RWPE1 (cell line): Measurements from ENCODE around the gene PRRT1.

Source experiments
- CTCF ChIA-PET: fragments of 350-600 bp; sonication (Branson Sonifier 250); formaldehyde crosslinking; extraction: SDS; loops from one replicate; lab custom pipeline; 2021; lab: Yijun Ruan, JAX
- POLR2A ChIA-PET: fragments of 400-600 bp; formaldehyde crosslinking; extraction: SDS; loops from one replicate; lab custom pipeline; 2020; ENCODE audit warnings: antibody characterized with exemption; ENCODE audit not compliant: low non-redundant PET; lab: Yijun Ruan, JAX
- DNase-seq: peaks from one replicate; pipeline ENCODE4 v3.0.0; 2012; ENCODE audit warnings: low spot score
- H3K27ac ChIP-seq: fragments of 450-650 bp; 2 replicates; pipeline ENCODE4 v1.5.1; 2017
- TF ChIP-seq, protein P1 (sequence below): fragments of 450-650 bp; conservative IDR thresholded peaks from 2 replicates; pipeline ENCODE4 v1.5.1; 2017; ENCODE audit warnings: low read depth, mild to moderate bottlenecking

Gene PRRT1

DNA sequence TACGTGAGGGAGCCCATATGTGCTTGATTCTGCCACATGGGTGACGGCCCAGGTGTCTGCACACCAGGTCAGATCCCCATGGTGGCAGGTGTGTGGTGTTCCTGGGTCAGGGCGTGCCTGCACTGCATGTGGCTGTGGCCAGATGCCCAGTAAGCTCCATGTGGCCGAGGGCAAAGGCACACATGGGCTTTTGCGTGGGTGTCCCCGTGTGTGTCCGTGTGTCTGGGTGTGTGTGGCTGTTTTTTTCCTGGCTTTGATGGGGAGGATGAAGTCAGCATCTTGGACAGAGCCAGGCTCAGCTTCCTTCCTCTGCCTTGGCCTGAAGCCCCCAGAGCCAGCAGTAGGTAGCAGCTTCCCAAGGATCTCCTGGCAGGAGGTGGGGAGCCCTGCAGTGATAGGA, 41.1 kb downstream of the PRRT1 start:
- no peak for DNase-seq
- POLR2A ChIA-PET: interaction anchor here (0.8 kb wide), 1 partner anchor 34 kb away, joined by 4 read pairs; no protein-coding TSS in a partner anchor
- CTCF ChIA-PET: interaction anchor here (1.8 kb wide), 1 partner anchor 8 kb away, joined by 7 read pairs; no protein-coding TSS in a partner anchor
- TF ChIP-seq, protein P1, sequence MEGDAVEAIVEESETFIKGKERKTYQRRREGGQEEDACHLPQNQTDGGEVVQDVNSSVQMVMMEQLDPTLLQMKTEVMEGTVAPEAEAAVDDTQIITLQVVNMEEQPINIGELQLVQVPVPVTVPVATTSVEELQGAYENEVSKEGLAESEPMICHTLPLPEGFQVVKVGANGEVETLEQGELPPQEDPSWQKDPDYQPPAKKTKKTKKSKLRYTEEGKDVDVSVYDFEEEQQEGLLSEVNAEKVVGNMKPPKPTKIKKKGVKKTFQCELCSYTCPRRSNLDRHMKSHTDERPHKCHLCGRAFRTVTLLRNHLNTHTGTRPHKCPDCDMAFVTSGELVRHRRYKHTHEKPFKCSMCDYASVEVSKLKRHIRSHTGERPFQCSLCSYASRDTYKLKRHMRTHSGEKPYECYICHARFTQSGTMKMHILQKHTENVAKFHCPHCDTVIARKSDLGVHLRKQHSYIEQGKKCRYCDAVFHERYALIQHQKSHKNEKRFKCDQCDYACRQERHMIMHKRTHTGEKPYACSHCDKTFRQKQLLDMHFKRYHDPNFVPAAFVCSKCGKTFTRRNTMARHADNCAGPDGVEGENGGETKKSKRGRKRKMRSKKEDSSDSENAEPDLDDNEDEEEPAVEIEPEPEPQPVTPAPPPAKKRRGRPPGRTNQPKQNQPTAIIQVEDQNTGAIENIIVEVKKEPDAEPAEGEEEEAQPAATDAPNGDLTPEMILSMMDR: no peak
- peak overlapping the region; percentile 97 for H3K27ac ChIP-seq

DNA sequence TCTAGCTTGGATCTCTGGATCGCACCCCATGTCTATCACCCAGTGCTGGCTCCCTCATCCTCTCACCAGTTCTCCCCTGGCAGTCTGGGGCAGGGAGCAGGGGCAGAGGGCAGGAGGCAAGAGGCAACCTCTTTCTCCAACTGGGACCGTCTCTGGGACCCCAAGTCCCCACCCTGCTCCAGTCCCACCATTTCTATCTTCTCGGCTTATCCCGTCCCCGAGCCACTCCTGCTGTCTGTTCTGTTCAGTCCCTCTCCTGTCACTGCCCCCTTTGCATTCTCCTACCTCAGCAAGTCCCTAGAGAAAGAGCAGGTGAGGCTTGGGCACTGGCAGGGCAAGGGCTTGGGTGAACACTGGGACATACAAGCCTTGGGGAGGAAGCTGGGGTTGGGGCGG, 42.0 kb downstream of the PRRT1 start:
- TF ChIP-seq, protein P1: no peak
- DNase-seq: no peak
- POLR2A ChIA-PET: no interaction called here
- peak overlapping the region; percentile 97 for H3K27ac ChIP-seq
- CTCF ChIA-PET: interaction anchor here (1.8 kb wide), 1 partner anchor 9 kb away, joined by 7 read pairs; no protein-coding TSS in a partner anchor

DNA sequence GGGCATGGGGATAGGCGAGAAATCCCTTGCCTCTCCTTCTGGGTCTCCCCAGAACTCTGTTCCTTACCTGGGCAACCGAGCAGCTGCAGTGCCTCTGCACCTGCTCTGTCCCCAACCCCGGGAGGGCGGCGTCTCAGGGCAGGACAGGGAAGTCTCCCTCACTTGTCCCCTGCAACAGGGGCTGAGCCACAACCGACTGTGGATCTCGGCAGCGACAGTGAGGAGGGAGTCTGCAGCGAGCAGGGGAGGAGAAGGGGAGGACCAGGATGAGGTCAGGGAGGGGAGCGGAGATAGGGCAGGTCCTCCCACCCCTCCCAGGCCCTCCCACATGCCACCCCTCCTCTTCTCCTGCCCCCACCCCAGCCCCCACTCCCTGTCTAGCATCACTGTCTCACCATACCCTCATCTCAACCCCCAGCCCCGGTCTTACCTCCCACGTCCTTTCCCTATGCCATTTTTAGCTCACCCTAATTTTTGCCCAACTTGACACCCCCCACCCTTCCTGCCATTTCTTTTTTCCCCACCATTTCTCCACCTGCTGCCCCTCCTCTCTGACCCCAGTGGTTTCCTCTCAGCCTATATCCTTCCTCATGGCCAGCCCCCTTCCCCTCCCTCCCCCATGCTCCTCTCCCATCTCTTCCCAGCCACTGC, 42.5 kb downstream of the PRRT1 start, which contains the start of gene TNXB:
Gene TNXB (minus strand): TSS at position 225 of the 651 bp plus-strand sequence. CDS start 11,140 bp downstream, outside the sequence.
- H3K27ac ChIP-seq: peak within 1 kb of the TSS; percentile 97
- POLR2A ChIA-PET: no interaction called here
- CTCF ChIA-PET: interaction anchor here (1.5 to 1.8 kb wide), 2 partner anchors 10 to 21 kb away, joined by 3 to 7 read pairs; no protein-coding TSS in a partner anchor
- TF ChIP-seq, protein P1: no peak
- DNase-seq: no peak

DNA sequence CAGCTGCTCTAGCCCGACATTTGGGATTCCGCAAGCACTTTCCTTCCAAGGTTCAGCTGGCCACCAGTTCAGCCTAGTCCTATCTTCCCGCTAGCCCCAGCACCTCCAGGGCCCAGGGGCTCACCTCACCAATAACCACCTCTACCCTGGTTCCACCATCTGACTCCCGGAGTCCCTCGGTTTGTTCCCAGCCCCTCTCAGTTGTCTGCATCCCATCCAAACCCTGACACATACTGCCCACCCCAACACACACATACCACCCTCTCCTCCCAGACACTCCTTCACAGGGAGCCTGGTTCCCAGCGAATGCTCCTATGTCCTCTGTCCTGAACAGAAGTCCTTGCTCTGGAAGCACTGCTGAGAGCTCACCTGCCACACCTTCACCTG, 43.0 kb downstream of the PRRT1 start:
- peak overlapping the region; percentile 97 for H3K27ac ChIP-seq
- CTCF ChIA-PET: interaction anchor here (1.2 to 1.5 kb wide), 2 partner anchors 10 to 21 kb away, joined by 3 to 5 read pairs; no protein-coding TSS in a partner anchor
- DNase-seq: no peak
- POLR2A ChIA-PET: no interaction called here
- TF ChIP-seq, protein P1: no peak

DNA sequence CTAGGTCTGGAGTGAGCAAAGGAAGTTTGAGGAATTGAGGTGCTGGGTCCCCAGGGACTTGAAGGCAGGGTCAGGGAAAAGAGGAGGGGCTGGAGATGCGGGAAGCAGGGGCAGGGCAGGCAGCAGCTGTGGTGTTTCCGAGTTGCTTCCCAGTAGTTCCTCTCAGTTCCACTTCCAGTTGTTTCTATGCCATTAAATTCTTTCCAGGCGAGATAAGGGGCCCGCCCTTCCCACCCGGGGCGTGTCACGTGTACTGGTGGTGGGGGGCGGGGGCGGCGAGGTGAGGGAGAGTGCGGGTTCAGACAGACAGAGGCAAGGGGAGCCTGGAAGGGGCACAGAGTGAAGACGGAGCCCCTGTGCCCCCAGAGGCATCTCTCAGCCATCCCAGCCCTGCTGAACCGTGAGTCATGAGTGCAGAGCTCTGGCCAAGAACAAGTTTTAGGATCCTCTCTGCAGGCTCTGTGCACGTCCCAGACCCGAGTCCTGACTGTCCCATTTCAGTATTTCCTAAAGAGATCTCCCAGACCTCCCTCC, 43.6 kb downstream of the PRRT1 start:
- TF ChIP-seq, protein P1: no peak
- DNase-seq: peak; percentile 42
- CTCF ChIA-PET: interaction anchor here (1.2 to 1.5 kb wide), 2 partner anchors 11 to 20 kb away, joined by 3 to 5 read pairs; no protein-coding TSS in a partner anchor

DNA sequence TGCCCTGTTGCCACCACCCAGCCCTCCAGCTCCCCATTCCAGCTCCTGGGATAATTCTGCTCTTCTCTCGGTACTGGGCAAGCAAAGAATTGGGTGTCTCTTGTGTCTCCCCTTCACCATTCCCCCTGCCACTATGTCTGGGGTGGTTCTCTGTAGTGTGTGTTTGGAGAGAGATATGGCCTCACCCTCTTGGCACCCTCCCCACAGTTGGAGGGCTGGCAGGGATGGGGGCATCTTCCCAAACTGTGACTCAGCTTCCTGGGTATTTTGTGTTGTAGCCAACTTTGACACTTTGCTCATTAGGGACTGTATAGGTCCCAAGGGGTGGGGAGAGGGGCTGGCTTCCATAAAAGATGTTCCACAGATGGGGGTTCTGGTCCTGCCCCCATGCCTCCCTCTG, 44.3 kb downstream of the PRRT1 start:
- no peak for DNase-seq
- ChIA-PET CTCF (no interaction called here), POLR2A (no interaction called here)
- H3K27ac ChIP-seq: peak overlapping the region; percentile 97
- TF ChIP-seq, protein P1: no peak

More for the DNA sequence above, 43.6 kb downstream of the PRRT1 start:
- peak overlapping the region; percentile 97 for H3K27ac ChIP-seq
- POLR2A ChIA-PET: no interaction called here
